Thoracic aorta (tissue), 2 donors: ENCODE measurements around the gene DUSP23. TPM values are rescaled to one million over a fixed set of nuclear protein-coding genes. Genes with fewer than 3 reads are reported as not detected.

Experiments
- ATAC-seq: fragments of 150-250 bp; one replicate; pipeline ENCODE4 v1.8.0; 2017; ENCODE audit warnings: low read depth; ENCODE audit not compliant: insufficient number of reproducible peaks, low FRiP score
- DNase-seq: peaks from one replicate; pipeline ENCODE4 v3.0.0-alpha.2; 2020; ENCODE audit warnings: low spot score
- H3K27ac ChIP-seq, 2 donors: fragments of 200-600 bp; sonication (generic); 1 replicate in 1 of 2; 2 replicates in 1 of 2; pipeline ENCODE4 v1.5.1; 2016; ENCODE audit warnings: mild to moderate bottlenecking in 2 of 2, moderate library complexity in 2 of 2
- H3K27me3 ChIP-seq: fragments of 200-600 bp; sonication (generic); replicated peaks from 2 replicates; pipeline ENCODE4 v1.6.0; 2016; ENCODE audit warnings: mild to moderate bottlenecking; ENCODE audit not compliant: insufficient read depth
- H3K36me3 ChIP-seq: fragments of 200-600 bp; sonication (generic); one replicate; pipeline ENCODE4 v1.5.1; 2016
- H3K4me1 ChIP-seq, 2 donors: fragments of 200-600 bp; sonication (generic); 1 replicate in 1 of 2; 2 replicates in 1 of 2; pipeline versions ENCODE4 v1.5.1 to v1.6.0; 2016; ENCODE audit warnings: low read depth in 2 of 2, mild to moderate bottlenecking in 1 of 2; ENCODE audit not compliant: control insufficient read depth in 1 of 2
- H3K4me3 ChIP-seq: fragments of 200-600 bp; sonication (generic); 2 replicates; pipeline ENCODE4 v1.5.1; 2016; ENCODE audit warnings: mild to moderate bottlenecking
- H3K9me3 ChIP-seq: fragments of 200-600 bp; sonication (generic); 2 replicates; pipeline ENCODE4 v1.5.1; 2016
- total RNA-seq, 2 donors: library from RNA; depleted of rRNA; stranded (reverse); fragments of >200 nt; gene quantifications; one replicate each; pipeline versions ENCODE4 v1.1.0 to v1.2.3, GENCODE V29; 2016
- TF ChIP-seq, protein P1 (sequence below): fragments of 200-600 bp; sonication (generic); IDR thresholded peaks from one replicate; pipeline ENCODE4 v1.5.1; 2019; ENCODE audit warnings: antibody characterized with exemption

DUSP23 gene
- total RNA-seq, 2 donors from 2014 or later: 48.6 to 111 TPM

DNA sequence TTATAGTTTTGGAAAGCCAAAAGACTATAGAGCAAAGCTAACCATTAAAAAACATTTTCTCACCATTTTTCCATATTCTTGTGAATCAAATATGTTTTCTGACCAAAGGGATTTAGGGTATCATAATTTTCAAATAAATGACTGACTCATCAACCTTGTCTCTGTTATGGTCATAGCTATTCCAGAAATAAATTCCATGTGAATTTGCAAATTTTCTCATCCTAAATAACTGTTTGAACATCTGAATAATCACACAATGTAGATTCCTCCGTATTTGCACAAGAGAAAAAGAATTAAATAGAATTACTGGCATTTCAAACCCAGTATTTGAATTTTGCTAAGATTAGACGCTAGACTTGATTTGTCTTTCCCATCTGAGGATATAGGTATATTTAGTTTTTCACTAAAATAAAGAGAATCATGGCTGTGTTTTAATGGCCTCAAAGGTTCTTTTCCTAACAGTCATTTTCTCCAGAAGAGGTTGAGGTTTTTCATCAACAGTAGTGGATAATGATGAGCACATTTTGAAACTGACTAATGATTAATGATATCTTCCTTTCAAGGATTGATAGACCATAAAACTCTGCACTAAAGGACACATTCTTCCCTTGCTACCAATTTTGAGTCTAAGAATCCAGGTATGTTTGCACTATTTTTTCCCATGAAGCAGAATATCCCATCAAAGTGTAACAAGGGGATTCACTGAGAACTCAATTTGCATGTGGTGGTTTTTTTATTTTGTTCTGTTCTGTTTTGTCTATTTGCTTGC lies 9.5 kb upstream of the DUSP23 start:
- Histone ChIP-seq H3K36me3 (no peaks in the 10 kb centered on the region), H3K4me3 (no peak overlapping the region), H3K27me3 (no peaks in the 10 kb centered on the region), H3K9me3 (no peaks in the 10 kb centered on the region), H3K27ac (no peak overlapping the region), H3K4me1 (no peaks in the 10 kb centered on the region)
- no peak for DNase-seq
- TF ChIP-seq, protein P1, sequence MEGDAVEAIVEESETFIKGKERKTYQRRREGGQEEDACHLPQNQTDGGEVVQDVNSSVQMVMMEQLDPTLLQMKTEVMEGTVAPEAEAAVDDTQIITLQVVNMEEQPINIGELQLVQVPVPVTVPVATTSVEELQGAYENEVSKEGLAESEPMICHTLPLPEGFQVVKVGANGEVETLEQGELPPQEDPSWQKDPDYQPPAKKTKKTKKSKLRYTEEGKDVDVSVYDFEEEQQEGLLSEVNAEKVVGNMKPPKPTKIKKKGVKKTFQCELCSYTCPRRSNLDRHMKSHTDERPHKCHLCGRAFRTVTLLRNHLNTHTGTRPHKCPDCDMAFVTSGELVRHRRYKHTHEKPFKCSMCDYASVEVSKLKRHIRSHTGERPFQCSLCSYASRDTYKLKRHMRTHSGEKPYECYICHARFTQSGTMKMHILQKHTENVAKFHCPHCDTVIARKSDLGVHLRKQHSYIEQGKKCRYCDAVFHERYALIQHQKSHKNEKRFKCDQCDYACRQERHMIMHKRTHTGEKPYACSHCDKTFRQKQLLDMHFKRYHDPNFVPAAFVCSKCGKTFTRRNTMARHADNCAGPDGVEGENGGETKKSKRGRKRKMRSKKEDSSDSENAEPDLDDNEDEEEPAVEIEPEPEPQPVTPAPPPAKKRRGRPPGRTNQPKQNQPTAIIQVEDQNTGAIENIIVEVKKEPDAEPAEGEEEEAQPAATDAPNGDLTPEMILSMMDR: no peak
- no peak for ATAC-seq

DNA sequence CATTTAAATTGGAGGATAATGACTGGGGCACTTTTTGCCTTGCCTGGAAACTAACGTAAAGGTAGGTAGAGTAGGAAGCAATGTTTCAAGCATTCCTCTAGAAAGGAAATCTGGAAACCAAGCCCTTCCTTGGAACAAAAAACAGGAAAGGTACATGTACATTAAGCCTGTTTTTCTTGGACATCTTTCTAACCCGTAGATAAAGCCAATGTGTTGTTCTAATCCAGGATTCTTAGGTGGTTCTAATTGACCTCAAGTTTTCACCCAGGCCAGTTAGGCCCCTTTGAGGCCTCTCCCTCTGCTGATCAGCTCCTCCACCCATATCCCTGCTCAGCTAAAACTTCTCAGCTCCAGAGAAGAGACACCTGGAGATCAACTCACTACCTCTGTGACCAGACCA lies 6.3 kb upstream of the DUSP23 start:
- ATAC-seq (no peak), DNase-seq (no peak)
- Histone ChIP-seq H3K4me3 (no peak overlapping the region), H3K9me3 (no peaks in the 10 kb centered on the region), H3K27ac (no peak overlapping the region), H3K36me3 (no peaks in the 10 kb centered on the region), H3K27me3 (no peaks in the 10 kb centered on the region), H3K4me1 (peaks cover 0 to 7% of the 10 kb centered on the region in 2 donors)
- TF ChIP-seq, protein P1: no peak

DNA sequence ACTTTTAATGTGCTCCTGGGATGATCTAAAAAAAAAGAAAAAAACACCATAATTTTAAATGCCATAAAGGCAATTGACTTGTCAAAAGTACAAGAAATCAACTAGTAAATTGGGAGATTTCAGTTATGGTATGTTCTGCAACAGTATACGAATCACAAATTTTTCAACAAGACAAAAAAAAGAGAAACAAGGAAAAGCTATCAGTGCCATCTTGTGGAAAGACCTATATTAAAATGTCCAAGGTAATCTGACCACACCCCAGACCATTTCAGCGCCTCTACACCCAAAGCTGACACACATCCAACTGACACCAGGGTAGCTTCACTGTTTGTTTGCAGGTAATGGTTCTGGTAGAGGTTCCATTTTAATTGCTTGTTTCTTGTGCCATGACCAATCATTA lies 5.0 kb upstream of the DUSP23 start:
- no peaks in the 10 kb centered on the region for H3K27me3 ChIP-seq
- no peak for DNase-seq
- no peak for ATAC-seq
- peaks cover 5 to 16% of the 10 kb centered on the region in 2 donors for H3K4me1 ChIP-seq
- TF ChIP-seq, protein P1: no peak
- H3K9me3 ChIP-seq: no peaks in the 10 kb centered on the region
- H3K27ac ChIP-seq: no peak overlapping the region
- no peaks in the 10 kb centered on the region for H3K36me3 ChIP-seq
- no peak overlapping the region for H3K4me3 ChIP-seq

DNA sequence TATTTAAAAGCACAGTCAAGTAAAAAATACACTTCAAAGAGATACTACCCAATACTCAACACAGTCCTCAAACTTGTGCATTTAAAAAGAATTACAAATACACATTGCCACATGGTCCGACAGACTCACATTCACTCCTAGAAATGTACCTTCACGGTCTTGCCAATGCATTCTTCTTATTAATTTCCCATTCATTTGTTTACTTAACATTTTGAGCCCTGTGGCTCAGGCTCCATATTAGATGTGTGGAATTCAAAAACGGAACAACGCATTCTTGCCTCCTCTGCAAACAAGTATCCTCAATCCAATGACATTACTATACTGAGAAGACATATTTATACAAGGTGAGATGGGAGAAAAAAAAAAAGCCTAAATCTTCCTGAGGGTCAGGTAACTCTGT lies 2.5 kb upstream of the DUSP23 start:
- Histone ChIP-seq H3K27me3 (no peaks in the 10 kb centered on the region), H3K4me3 (no peak overlapping the region), H3K27ac (no peak overlapping the region), H3K4me1 (peaks cover 5 to 24% of the 10 kb centered on the region in 2 donors), H3K36me3 (no peaks in the 10 kb centered on the region), H3K9me3 (no peaks in the 10 kb centered on the region)
- DNase-seq (no peak), ATAC-seq (no peak)
- TF ChIP-seq, protein P1: no peak

GRCh38 chr1:159779403-159779851 lies 1.3 kb upstream of the DUSP23 start:
- ATAC-seq (no peak), DNase-seq (peak; percentile 7)
- H3K4me3 ChIP-seq: no peak overlapping the region
- peaks cover 5 to 24% of the 10 kb centered on the region in 2 donors for H3K4me1 ChIP-seq
- H3K36me3 ChIP-seq: no peaks in the 10 kb centered on the region
- TF ChIP-seq, protein P1: no peak
- peak overlapping the region; percentile 54 to 59 for H3K27ac ChIP-seq
- H3K9me3 ChIP-seq: no peaks in the 10 kb centered on the region
- no peaks in the 10 kb centered on the region for H3K27me3 ChIP-seq
